HG02759 (cell line): ENCODE measurements around the gene PHF2.
A peak's percentile ranks its signal among the peaks of the same experiment; 100 is the strongest.

ENCODE experiments used
- ATAC-seq: cut with Tn5 transposase; IDR thresholded peaks from one replicate; pipeline ENCODE4 v1.9.1; 2021; ENCODE audit warnings: mild to moderate bottlenecking, moderate library complexity; ENCODE audit not compliant: unreplicated experiment

PHF2 gene

GRCh38 chr9:93598647-93599241 is 22.4 kb downstream of the PHF2 start:
- no peak for ATAC-seq

GRCh38 chr9:93599571-93600403 is 23.4 kb downstream of the PHF2 start:
- ATAC-seq = no peak

- no peak for ATAC-seq
These were observed 24.1 kb downstream of the PHF2 start for GRCh38 chr9:93600504-93600903.

- no peak for ATAC-seq
These were observed 24.7 kb downstream of the PHF2 start for GRCh38 chr9:93601063-93601462.

GRCh38 chr9:93601666-93602065 is 25.3 kb downstream of the PHF2 start:
- ATAC-seq = no peak

- ATAC-seq = no peak
These were observed 26.6 kb downstream of the PHF2 start for GRCh38 chr9:93603011-93603410.

- ATAC-seq = no peak
These were observed 27.5 kb downstream of the PHF2 start for GRCh38 chr9:93603906-93604326.

GRCh38 chr9:93606187-93606586 is 29.8 kb downstream of the PHF2 start:
- no peak for ATAC-seq

GRCh38 chr9:93610206-93610605 is 33.8 kb downstream of the PHF2 start:
- ATAC-seq = no peak

GRCh38 chr9:93612052-93612795 is 35.8 kb downstream of the PHF2 start:
- ATAC-seq = no peak

- peak; percentile 84 for ATAC-seq
These were observed 36.4 kb downstream of the PHF2 start for GRCh38 chr9:93612796-93613154.

GRCh38 chr9:93613174-93613573 is 36.8 kb downstream of the PHF2 start:
- ATAC-seq = no peak

GRCh38 chr9:93613791-93614190 is 37.4 kb downstream of the PHF2 start:
- ATAC-seq = no peak

GRCh38 chr9:93614830-93615468 is 38.6 kb downstream of the PHF2 start:
- no peak for ATAC-seq

GRCh38 chr9:93616044-93616443 is 39.7 kb downstream of the PHF2 start:
- ATAC-seq = no peak

- no peak for ATAC-seq
These were observed 40.9 kb downstream of the PHF2 start for GRCh38 chr9:93617273-93617672.

GRCh38 chr9:93619272-93619775 is 42.9 kb downstream of the PHF2 start:
- no peak for ATAC-seq

GRCh38 chr9:93620041-93620506 is 43.7 kb downstream of the PHF2 start:
- no peak for ATAC-seq

GRCh38 chr9:93620881-93621820 is 44.8 kb downstream of the PHF2 start:
- ATAC-seq = no peak

GRCh38 chr9:93621922-93622321 is 45.5 kb downstream of the PHF2 start:
- no peak for ATAC-seq
